IPS-20b (cell line): ENCODE measurements around the gene POU4F1.

ENCODE experiments used
- H3K27ac ChIP-seq: one replicate; pipeline ENCODE4 v1.5.1; 2013; ENCODE audit warnings: low read length
- H3K27me3 ChIP-seq: 2 replicates; pipeline ENCODE4 v1.6.1; 2013; ENCODE audit warnings: mild to moderate bottlenecking, low read length, inconsistent platforms; ENCODE audit not compliant: insufficient read depth
- H3K36me3 ChIP-seq: 2 replicates; pipeline ENCODE4 v1.6.1; 2013; ENCODE audit warnings: low read depth, mild to moderate bottlenecking, inconsistent platforms, low read length, moderate library complexity; ENCODE audit not compliant: insufficient read depth
- H3K4me1 ChIP-seq: 2 replicates; pipeline ENCODE4 v1.6.1; 2013; ENCODE audit warnings: mild to moderate bottlenecking, control low read depth, inconsistent platforms, low read length, moderate library complexity; ENCODE audit not compliant: insufficient read depth
- H3K4me3 ChIP-seq: 2 replicates; pipeline ENCODE4 v1.5.1; 2013; ENCODE audit warnings: mild to moderate bottlenecking, low read length, inconsistent platforms
- H3K9ac ChIP-seq: 2 replicates; pipeline ENCODE4 v1.6.1; 2013; ENCODE audit warnings: low read depth, mild to moderate bottlenecking, inconsistent platforms, low read length, moderate library complexity
- H3K9me3 ChIP-seq: 2 replicates; pipeline ENCODE4 v1.6.1; 2013; ENCODE audit warnings: mild to moderate bottlenecking, low read depth, low read length, inconsistent platforms; ENCODE audit not compliant: insufficient read depth

The POU4F1 gene

DNA sequence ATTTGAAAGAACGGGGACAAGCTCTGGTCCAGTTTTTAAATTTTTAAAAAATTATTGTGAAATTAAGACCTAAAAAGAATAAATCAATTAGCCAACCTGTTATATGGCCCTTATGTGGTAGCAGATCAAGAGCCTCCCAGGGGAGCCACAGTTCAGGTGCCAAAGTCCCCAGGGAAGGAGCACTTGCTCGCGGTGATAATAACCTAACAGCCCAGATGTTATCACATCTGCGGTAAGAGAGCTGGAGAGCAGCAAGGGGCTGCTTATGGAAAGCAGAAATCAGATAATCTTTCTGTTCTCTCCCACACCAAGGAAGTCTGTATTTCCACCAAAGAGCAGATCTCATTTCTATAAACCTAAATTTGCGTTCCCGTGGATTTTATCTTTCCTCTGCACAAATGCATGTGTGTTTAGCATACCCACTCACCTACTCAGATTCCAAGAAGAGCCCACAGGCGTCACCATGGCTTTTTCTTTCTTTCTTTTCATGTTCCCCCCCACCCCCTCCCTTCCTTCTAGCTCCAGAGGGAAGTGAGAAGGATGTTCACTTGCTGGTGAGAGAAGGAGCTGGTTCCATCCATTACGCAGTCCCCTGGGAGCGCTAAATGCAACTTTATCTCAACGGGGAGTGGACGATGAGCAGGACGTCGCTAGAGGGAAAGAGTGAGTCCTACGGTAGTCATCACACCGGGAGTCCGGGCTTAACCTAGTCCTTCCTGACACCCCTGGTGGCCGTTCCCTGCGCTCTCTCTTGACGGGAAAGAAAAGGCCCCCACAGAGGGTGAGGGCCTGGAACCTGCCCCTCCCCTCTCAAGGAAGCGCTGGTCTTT is 1.6 kb upstream of the POU4F1 start:
- Histone ChIP-seq H3K36me3 (no peaks in the 10 kb centered on the region), H3K27me3 (peaks cover 97% of the 10 kb centered on the region), H3K27ac (no peak overlapping the region), H3K4me3 (peak overlapping the region; percentile 33), H3K4me1 (peaks cover 9% of the 10 kb centered on the region; the same call in 1 of the 2 replicates), H3K9ac (no peak overlapping the region), H3K9me3 (no peaks in the 10 kb centered on the region; the same call in 1 of the 2 replicates)

DNA sequence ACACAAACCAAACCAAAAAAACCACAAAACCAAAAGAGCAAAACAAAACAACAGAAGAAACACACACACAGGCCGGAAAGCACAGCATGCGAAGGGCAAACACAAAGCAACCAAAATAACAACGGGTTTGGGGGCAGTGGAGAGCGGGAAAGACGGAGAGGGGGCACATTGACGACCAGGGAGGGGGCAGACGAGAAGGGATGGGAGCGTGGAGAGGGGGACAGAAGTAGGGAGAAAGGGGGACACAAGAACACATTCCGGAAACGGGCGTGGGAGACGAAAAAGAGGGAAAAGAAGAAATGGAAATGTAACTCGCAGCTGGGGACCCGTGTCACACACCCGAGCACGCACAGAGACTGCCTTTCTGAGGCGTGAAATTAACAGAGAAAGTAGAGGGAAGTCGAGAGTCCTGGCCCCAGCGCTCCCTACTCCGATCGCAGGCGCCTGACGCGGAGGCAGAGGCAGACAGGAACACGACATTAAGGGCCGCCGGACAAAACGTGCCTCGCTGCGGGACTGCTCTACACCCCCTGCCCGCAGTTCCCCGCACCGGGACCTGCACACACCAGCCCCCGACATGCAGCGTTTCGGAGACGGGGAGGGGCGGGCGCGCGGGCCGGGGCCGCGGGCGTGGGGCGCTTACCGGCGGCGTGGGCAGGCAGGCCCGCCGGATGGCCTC is 652 bp downstream of the POU4F1 start:
- Histone ChIP-seq H3K4me3 (peak overlapping the region; percentile 62), H3K9me3 (no peaks in the 10 kb centered on the region; the same call in 1 of the 2 replicates), H3K4me1 (peaks cover 3% of the 10 kb centered on the region; the same call in 1 of the 2 replicates), H3K9ac (no peak overlapping the region), H3K36me3 (no peaks in the 10 kb centered on the region), H3K27me3 (peaks cover 97% of the 10 kb centered on the region), H3K27ac (no peak overlapping the region)

DNA sequence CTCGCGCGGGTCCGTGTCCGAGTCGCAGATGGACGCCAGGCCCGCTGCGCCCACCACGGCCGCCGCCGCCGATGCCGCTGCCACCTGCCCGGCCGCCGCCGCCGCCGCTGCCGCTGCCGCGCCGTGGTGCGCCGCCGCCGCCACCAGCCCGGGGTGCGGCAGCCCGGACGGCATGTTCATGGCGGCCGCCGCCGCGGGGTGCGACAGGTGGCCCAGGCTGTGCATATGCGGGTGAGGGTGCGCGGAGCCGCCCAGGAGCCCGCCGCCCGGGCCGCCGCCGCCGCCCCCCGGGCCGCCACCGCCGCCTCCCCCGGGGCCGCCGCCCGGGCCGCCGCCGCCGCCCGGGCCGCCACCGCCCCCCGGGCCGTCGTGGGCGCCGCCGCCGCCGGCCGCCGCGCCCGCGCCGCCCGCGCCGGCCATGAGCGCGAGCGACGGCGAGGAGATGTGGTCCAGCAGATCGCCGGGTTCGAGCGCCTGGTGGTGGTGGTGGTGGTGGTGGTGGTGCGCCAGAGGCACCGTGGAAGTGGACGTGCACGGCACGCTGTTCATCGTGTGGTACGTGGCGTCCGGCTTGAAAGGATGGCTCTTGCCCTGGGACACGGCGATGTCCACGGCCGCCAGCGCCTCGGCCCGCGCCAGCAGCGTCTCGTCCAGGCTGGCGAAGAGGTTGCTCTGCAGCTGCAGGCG is 1.3 kb downstream of the POU4F1 start:
- no peak overlapping the region for H3K9ac ChIP-seq
- H3K4me3 ChIP-seq: peak overlapping the region; percentile 62
- H3K27ac ChIP-seq: no peak overlapping the region
- no peaks in the 10 kb centered on the region; the same call in 1 of the 2 replicates for H3K9me3 ChIP-seq
- peaks cover 3% of the 10 kb centered on the region; the same call in 1 of the 2 replicates for H3K4me1 ChIP-seq
- peaks cover 97% of the 10 kb centered on the region for H3K27me3 ChIP-seq
- no peaks in the 10 kb centered on the region for H3K36me3 ChIP-seq

DNA sequence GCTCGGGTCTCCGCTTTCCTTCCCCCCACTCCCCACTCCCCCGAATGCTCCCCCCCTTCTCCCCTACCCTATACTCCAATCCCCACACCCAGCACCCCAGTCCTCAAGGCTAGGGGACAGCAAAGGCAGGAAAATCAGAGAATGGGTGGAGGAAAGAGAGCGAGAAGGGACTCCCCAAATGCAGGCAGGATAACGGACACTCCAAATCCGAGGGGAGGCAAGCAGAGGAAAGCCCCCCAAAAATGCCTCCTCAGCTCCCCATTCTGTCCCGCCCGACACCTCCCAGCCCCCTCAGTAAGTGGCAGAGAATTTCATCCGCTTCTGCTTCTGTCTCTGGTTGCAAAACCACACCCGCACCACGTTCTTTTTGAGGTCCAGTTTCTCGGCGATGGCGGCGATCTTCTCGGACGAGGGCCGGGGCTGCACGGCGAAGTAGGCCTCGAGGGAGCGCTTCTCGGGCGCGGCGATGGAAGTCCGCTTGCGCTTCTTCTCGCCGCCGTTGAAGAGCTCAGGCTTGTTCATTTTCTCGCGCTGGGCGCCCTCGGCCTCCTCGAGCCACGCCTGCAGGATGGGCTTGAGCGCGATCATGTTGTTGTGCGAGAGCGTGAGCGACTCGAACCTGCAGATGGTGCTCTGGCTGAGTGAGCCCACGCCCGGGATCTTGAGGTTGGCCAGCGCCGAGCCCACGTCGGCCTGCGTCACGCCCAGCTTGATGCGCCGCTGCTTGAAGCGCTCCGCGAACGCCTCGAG is 2.1 kb downstream of the POU4F1 start:
- H3K27me3 ChIP-seq: peaks cover 97% of the 10 kb centered on the region
- H3K36me3 ChIP-seq: no peaks in the 10 kb centered on the region
- peaks cover 6% of the 10 kb centered on the region; the same call in 1 of the 2 replicates for H3K4me1 ChIP-seq
- H3K4me3 ChIP-seq: peak overlapping the region; percentile 48
- H3K9ac ChIP-seq: no peak overlapping the region
- no peaks in the 10 kb centered on the region; the same call in 1 of the 2 replicates for H3K9me3 ChIP-seq
- H3K27ac ChIP-seq: no peak overlapping the region

DNA sequence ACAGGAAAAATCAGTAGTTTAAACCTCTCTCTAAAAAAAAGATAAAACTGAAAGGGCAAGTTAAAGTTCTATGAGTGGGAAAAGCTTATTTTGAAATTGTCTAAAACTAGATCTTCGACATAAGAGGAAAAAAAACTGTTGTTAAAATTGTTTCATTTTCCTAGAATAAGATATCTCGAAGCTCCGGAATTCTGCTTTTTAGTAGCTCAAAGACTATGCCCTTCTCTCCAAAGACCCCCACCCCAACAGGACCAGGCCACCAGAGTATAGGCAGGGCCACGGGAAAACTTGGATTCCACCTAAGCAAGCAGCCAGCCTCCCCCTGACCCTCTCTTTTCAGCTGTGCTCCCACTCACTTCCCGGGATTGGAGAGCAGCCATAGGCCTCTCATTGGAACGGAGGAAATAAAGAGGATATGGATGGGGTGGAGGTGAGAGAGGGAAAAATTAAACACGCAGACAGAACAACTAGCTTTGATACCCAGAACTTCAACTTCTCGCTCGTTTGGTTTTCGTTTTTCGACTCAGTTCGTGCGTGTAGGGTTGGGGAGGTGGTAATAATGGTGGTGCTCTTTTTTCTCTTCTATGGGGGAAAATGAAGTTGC is 3.0 kb downstream of the POU4F1 start:
- H3K4me3 ChIP-seq: no peak overlapping the region
- H3K36me3 ChIP-seq: no peaks in the 10 kb centered on the region
- H3K4me1 ChIP-seq: peaks cover 3% of the 10 kb centered on the region; the same call in 1 of the 2 replicates
- no peaks in the 10 kb centered on the region for H3K9me3 ChIP-seq
- H3K9ac ChIP-seq: no peak overlapping the region
- peaks cover 97% of the 10 kb centered on the region for H3K27me3 ChIP-seq
- no peak overlapping the region for H3K27ac ChIP-seq

DNA sequence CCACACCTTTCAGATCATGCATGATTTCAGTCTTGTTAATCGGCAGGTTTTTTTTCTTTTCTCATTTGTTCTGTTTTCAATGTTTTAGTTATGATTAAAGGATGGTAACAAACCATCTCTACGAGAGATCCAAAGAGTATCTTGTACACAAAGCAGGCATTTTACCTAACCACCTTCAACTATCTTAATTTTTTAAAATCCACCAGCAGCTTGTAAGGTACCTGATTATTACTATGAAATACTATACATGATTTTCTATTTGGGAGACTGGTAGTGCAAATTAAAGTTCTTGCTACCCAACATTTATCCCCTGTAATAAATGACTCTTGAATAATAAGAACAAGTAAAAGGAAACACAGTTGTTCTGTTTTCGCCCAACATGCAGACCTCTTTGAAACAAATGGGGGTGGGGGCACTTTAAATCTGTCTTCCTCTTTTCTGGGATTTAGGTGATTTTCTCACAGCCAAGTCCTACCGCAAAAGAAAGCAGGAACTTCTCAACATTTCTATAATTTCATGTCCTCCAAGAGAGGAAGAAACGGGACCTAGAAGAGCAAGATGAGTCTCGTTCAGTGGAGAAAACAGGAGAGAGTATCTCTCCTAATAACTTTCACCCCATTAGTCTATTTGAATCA is 3.6 kb downstream of the POU4F1 start:
- Histone ChIP-seq H3K4me3 (no peak overlapping the region), H3K4me1 (peaks cover 3% of the 10 kb centered on the region; the same call in 1 of the 2 replicates), H3K27me3 (peaks cover 97% of the 10 kb centered on the region), H3K9ac (no peak overlapping the region), H3K9me3 (no peaks in the 10 kb centered on the region), H3K36me3 (no peaks in the 10 kb centered on the region), H3K27ac (no peak overlapping the region)

DNA sequence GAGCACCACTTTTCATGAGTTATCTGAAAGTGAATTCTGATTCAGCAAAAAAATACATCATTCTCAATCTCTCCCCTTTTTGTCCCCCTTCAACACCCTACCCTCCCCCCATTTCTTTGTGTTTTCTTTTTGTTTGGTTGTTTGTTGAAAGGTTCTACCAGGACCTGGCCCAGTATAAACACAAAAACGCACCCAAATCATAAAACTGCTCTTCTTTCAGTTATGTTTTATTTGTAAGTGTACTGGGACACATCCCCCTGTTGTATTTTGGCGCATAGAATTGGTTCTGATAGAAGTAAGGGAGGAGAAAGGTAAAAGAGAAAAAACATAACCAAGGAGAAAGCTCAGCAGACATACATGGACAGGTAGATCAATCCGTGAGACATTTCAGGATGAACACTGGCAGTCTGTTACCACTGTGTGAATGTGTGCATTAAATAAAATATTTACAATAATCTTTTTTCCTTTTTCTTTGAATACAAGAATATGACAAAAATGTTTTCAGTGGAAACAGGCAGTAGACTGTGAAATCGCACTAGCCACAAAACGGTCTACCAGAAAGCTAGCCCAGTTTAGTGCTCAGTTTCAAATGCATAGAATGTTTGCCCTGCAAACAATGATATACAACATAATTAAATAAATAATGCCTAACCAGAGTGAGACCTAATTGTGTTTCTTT is 4.2 kb downstream of the POU4F1 start:
- Histone ChIP-seq H3K4me1 (peaks cover 3% of the 10 kb centered on the region; the same call in 1 of the 2 replicates), H3K27me3 (peaks cover 97% of the 10 kb centered on the region), H3K9ac (no peak overlapping the region), H3K36me3 (no peaks in the 10 kb centered on the region), H3K4me3 (no peak overlapping the region), H3K9me3 (no peaks in the 10 kb centered on the region), H3K27ac (no peak overlapping the region)

DNA sequence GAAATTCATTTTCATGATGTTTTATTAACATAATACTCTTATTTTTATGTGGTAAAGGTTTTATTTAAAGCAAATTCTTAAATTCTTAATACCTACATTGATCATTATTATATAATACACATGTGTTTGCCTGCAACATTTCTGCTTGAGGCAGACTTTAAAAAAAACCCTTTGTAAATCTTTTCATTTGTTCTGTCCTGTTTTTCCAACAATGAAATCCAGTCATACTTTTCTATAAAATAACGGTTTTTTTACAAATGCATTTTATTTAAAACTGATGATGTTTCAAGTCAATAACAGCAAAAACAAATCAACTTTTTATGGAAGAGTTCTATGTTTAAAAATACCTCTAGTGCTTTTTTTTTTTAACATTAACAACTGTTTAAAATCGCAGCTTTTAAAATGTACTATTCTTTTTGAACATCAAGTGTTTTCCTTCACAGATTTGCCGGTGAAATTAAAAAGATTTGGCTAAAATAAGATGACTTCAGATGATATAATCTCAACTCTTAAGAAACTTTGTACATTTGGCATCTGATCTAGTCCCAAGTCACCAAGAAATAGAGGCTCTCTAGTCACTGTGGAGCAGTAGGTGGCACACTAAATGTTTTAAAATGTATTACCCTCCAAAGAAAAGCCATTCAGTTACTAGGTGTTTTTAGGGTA is 5.1 kb downstream of the POU4F1 start:
- no peak overlapping the region for H3K4me3 ChIP-seq
- no peaks in the 10 kb centered on the region for H3K9me3 ChIP-seq
- peaks cover 97% of the 10 kb centered on the region for H3K27me3 ChIP-seq
- no peak overlapping the region for H3K27ac ChIP-seq
- H3K9ac ChIP-seq: no peak overlapping the region
- H3K4me1 ChIP-seq: peaks cover 8% of the 10 kb centered on the region; the same call in 1 of the 2 replicates
- no peaks in the 10 kb centered on the region for H3K36me3 ChIP-seq

DNA sequence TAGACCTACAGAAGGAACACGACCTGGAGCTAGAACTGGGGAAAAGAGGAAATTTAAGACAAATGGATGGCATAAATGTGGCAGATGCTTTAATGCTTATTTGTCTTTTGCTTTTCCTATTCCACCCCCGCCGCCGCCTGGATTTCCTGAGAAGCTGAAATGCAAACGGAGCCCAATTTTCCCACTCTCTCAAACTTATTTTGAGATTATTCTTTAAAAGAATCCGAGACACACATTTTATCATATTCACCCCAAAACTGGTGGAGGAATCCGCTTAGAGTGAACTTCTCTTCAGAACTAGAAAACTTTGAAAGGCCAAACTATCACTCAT is 5.8 kb downstream of the POU4F1 start:
- Histone ChIP-seq H3K27ac (no peak overlapping the region), H3K4me3 (no peak overlapping the region), H3K9ac (no peak overlapping the region), H3K27me3 (peaks cover 97% of the 10 kb centered on the region), H3K36me3 (no peaks in the 10 kb centered on the region), H3K4me1 (peaks cover 8% of the 10 kb centered on the region; the same call in 1 of the 2 replicates), H3K9me3 (no peaks in the 10 kb centered on the region)
